ENCODE results near the gene ATP2B1.

DNA sequence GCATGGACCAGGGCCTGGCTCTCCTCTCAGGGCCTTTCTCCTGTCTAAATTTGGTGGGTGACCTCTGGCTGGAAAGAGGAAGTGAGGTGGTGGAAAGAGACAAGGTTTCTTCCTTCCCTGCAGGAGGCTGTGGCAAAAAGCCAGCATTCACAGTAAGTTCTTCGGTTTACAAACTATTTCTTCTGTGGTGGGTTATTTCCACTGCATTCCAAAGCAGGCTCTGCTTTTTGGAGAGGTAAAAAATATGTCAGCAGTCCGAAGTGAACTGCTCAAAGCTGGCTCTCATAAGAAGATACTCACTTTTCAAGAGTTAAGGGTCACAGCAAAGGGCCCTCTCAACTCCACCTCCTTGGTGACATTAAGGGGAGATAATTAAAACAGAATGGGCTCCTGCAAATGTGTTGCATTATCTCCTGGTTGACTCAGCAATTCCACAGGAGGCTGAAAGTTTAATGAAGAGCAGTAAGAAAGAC, 133.9 kb downstream of the ATP2B1 start:
- TF ChIP-seq, protein P1, sequence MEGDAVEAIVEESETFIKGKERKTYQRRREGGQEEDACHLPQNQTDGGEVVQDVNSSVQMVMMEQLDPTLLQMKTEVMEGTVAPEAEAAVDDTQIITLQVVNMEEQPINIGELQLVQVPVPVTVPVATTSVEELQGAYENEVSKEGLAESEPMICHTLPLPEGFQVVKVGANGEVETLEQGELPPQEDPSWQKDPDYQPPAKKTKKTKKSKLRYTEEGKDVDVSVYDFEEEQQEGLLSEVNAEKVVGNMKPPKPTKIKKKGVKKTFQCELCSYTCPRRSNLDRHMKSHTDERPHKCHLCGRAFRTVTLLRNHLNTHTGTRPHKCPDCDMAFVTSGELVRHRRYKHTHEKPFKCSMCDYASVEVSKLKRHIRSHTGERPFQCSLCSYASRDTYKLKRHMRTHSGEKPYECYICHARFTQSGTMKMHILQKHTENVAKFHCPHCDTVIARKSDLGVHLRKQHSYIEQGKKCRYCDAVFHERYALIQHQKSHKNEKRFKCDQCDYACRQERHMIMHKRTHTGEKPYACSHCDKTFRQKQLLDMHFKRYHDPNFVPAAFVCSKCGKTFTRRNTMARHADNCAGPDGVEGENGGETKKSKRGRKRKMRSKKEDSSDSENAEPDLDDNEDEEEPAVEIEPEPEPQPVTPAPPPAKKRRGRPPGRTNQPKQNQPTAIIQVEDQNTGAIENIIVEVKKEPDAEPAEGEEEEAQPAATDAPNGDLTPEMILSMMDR (IDR thresholded peaks at IDR 0.05) = no peak
- TF ChIP-seq POLR2A (IDR thresholded peaks at IDR 0.05) (no peak), EP300 (IDR thresholded peaks at IDR 0.05) (no peak)
